Astrocyte of the cerebellum (primary cell): ENCODE measurements around the gene ARHGAP20.

ENCODE experiments used
- DNase-seq: peaks from one replicate; pipeline ENCODE4 v3.0.0-alpha.2; 2011; ENCODE audit warnings: low read depth
- H3K4me3 ChIP-seq: 2 replicates; pipeline ENCODE4 v1.5.1; 2011; ENCODE audit warnings: mild to moderate bottlenecking, low read depth, low read length, moderate library complexity
- in situ Hi-C: cut with HindIII; loops from 2 replicates; pipeline ENCODE4 v1.10.0; 2017; ENCODE audit warnings: low sequenced_read_pairs
- TF ChIP-seq, protein P1 (sequence below): IDR thresholded peaks from 2 replicates; pipeline ENCODE4 v1.5.1; 2012; ENCODE audit warnings: low read length, low read depth, moderate library complexity, mild to moderate bottlenecking; ENCODE audit errors: missing control alignments

The ARHGAP20 gene

DNA sequence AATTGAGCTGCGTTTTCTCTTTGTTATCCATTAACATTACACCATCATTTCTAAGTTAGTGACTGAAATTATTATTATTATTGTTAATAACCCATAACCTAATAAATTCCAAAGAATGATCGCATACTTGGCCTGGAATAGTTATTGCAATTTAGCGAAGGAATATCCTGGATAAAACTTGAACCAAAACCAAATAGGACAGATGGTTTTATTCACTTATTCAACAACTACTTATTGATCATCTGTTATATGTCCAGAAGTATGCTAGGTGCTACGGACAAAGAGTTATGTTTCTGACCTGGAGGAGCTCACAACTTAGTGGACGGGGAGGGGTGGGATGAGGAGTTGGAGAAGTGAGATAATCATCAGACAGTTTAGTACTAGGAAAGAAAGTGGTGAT is 44.8 kb upstream of the ARHGAP20 start:
- no peak for DNase-seq
- in situ Hi-C loops: no loop called here
- no peak overlapping the region for H3K4me3 ChIP-seq
- TF ChIP-seq, protein P1, sequence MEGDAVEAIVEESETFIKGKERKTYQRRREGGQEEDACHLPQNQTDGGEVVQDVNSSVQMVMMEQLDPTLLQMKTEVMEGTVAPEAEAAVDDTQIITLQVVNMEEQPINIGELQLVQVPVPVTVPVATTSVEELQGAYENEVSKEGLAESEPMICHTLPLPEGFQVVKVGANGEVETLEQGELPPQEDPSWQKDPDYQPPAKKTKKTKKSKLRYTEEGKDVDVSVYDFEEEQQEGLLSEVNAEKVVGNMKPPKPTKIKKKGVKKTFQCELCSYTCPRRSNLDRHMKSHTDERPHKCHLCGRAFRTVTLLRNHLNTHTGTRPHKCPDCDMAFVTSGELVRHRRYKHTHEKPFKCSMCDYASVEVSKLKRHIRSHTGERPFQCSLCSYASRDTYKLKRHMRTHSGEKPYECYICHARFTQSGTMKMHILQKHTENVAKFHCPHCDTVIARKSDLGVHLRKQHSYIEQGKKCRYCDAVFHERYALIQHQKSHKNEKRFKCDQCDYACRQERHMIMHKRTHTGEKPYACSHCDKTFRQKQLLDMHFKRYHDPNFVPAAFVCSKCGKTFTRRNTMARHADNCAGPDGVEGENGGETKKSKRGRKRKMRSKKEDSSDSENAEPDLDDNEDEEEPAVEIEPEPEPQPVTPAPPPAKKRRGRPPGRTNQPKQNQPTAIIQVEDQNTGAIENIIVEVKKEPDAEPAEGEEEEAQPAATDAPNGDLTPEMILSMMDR: no peak

DNA sequence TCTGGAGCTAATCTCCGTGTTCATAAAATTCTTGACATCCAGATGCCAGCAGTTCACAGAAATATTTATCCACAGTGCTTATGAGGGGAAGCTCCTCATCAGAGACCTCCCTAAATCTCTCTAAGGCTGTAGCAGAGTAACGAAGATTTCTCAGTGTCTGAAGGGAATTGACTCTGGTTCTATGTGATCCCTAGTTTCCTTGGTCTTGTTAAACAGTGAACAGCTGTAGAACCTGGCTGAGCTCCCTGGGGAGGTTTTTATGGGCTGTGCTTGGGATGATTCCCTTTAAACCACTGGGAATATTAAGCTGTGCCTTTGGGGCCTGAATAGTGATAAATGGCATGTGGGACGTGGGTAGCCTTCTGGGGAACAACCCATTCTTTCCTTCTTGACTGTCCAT is 43.7 kb upstream of the ARHGAP20 start:
- in situ Hi-C loops: no loop called here
- TF ChIP-seq, protein P1: no peak
- DNase-seq: no peak
- no peak overlapping the region for H3K4me3 ChIP-seq

DNA sequence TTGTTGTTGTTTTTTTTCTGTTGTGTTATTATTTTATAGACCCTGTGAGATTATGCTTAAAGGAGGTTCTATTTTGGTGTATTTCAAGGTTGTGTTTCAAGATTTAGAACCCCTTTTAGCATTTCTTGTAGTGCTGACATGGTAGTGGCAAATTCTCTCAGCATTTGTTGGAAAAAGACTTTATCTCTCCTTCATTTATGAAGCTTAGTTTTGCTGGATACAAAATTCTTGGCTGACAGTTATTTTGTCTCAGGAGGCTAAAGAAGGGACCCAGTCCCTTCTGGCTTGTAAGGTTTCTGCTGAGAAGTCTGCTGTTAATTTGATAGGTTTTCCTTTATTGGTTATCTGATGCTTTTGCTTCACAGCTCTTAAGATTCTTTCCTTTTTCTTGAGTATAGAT is 40.7 kb upstream of the ARHGAP20 start:
- TF ChIP-seq, protein P1: no peak
- H3K4me3 ChIP-seq: no peak overlapping the region
- in situ Hi-C loops: no loop called here
- no peak for DNase-seq

DNA sequence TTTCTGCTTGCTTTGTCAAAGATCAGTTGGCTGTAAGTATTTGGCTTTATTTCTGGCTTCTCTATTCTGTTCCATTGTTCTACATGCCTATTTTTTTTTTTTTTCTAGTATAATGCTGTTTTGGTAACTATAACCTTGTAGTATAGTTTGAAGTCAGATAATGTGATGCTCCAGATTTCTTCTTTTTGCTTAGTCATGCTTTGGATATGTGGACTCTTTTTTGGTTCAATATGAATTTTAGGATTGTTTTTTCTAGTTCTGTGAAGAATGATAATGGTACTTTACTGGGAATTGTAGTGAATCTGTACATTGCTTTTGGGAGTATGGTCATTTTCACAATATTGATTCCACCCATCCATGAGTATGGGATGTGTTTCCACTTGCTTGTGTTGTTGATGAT is 37.9 kb upstream of the ARHGAP20 start:
- DNase-seq: no peak
- TF ChIP-seq, protein P1: no peak
- H3K4me3 ChIP-seq: no peak overlapping the region
- in situ Hi-C loops: no loop called here

DNA sequence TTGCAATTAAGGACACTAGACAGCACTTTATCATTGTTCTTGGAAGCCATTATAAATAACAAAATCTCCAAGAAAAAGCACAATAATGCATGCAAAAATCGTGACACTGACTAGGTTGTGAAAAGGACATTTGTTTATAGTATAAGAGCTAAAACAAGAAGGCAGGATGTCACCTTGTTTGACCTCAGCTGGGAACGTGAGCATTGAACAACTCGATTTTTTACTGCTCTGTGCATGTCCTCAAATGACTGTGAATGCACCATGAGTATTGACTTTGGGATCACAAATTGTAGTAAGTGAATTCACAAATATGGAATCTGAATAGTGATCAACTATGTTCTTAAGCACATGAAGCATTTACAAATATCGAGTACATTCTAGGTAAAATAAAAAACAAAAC is 35.3 kb upstream of the ARHGAP20 start:
- no peak for DNase-seq
- in situ Hi-C loops: no loop called here
- TF ChIP-seq, protein P1: no peak
- H3K4me3 ChIP-seq: no peak overlapping the region

DNA sequence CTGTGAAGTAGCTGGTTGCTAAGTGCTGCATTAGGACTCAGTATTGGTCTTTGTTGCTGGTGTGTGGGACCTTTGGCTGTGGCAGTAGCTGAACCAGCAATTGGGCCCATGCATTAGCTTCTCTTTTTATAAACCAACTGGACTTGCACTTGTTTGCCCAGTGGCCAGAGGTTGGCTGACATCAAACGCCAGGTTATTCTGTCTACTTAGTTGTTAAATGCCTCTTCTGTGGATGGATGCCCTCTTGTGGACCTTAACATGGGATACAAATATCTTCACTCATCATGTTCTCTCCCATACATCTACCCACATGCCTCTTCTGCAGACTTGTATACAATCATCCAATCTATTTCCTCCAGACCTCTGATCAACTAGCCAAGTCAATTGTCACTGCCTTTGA is 26.4 kb upstream of the ARHGAP20 start:
- DNase-seq: no peak
- in situ Hi-C loops: no loop called here
- TF ChIP-seq, protein P1: no peak
- no peak overlapping the region for H3K4me3 ChIP-seq

DNA sequence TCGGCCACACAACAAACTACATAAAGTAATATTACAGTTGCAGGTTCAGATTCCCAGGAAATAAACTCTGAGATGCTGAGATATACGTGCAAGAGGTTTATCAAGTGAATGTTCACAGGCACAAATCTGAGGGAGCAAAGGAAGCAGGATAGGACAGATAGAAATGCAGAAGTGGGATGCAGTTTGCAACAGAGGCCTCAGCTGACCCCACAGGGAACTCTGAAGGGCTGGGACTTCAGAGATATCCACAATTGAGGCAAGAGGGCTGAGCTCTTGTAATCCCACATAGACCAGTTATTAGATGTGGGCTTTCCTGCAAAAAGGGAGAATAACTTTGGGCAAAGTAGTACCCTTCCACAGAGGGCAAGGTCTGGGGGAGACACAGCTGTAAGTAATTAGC is 25.4 kb upstream of the ARHGAP20 start:
- TF ChIP-seq, protein P1: no peak
- H3K4me3 ChIP-seq: no peak overlapping the region
- DNase-seq: no peak
- in situ Hi-C loops: no loop called here
